AG09309 (cell line): Measurements from ENCODE around the gene MICAL2.

ENCODE experiments used
- DNase-seq: peaks from one replicate; pipeline ENCODE4 v3.0.0-alpha.2; 2010; ENCODE audit warnings: low read depth
- H3K4me3 ChIP-seq: 2 replicates; pipeline ENCODE4 v1.5.1; 2011; ENCODE audit warnings: mild to moderate bottlenecking, low read depth, low read length, moderate library complexity; ENCODE audit not compliant: control insufficient read depth
- CTCF ChIP-seq: IDR thresholded peaks from 2 replicates; pipeline ENCODE4 v1.5.1; 2011; ENCODE audit warnings: mild to moderate bottlenecking, low read depth, low read length, inconsistent platforms; ENCODE audit not compliant: insufficient read depth, control insufficient read depth; ENCODE audit errors: missing control alignments

Gene MICAL2

GRCh38 chr11:12223771-12224536 lies 113.6 kb downstream of the MICAL2 start:
- DNase-seq: no peak
- TF ChIP-seq CTCF: no peak
- no peak overlapping the region for H3K4me3 ChIP-seq

- TF ChIP-seq CTCF: no peak
Observed at GRCh38 chr11:12224537-12224893, 114.1 kb downstream of the MICAL2 start.

GRCh38 chr11:12225046-12225739 lies 114.8 kb downstream of the MICAL2 start:
- H3K4me3 ChIP-seq: no peak overlapping the region
- no peak for DNase-seq
- no peak for TF ChIP-seq CTCF

More at GRCh38 chr11:12224537-12224893, 114.1 kb downstream of the MICAL2 start:
- DNase-seq: no peak
- no peak overlapping the region for H3K4me3 ChIP-seq

- TF ChIP-seq CTCF: no peak
- H3K4me3 ChIP-seq: no peak overlapping the region
- no peak for DNase-seq
Observed at GRCh38 chr11:12226093-12226492, 115.7 kb downstream of the MICAL2 start.

- H3K4me3 ChIP-seq: no peak overlapping the region
- TF ChIP-seq CTCF: no peak
- no peak for DNase-seq
Observed at GRCh38 chr11:12229450-12230229, 119.2 kb downstream of the MICAL2 start.

GRCh38 chr11:12232160-12232559 lies 121.8 kb downstream of the MICAL2 start:
- H3K4me3 ChIP-seq: no peak overlapping the region
- TF ChIP-seq CTCF: no peak
- no peak for DNase-seq
